ENCODE results near the gene CHST9. TPM values are rescaled to one million over a fixed set of nuclear protein-coding genes. Genes with fewer than 3 reads are reported as not detected.

CHST9 gene
- total and polyA plus RNA-seq, 4 donors = 0.42 to 6.4 (median 1.4) TPM

- Histone ChIP-seq H3K27me3 (ENCODE audit: control insufficient read depth in 4 of 4, insufficient read depth in 4 of 4, low read length in 3 of 4) (no peaks in the 10 kb centered on the region), H3K36me3 (ENCODE audit: control insufficient read depth in 4 of 4, insufficient read depth in 3 of 4, low read depth in 1 of 4, low read length in 3 of 4) (no peaks in the 10 kb centered on the region), H3K4me3 (ENCODE audit: low read depth in 1 of 3, low read length in 3 of 3) (no peak overlapping the region), H3K9ac (ENCODE audit: low read depth in 1 of 2, low read length in 2 of 2) (no peak overlapping the region), H3K9me3 (ENCODE audit: control insufficient read depth in 4 of 4, low read length in 3 of 4) (no peaks in the 10 kb centered on the region), H3K27ac (ENCODE audit: low read depth in 1 of 2, low read length in 2 of 2) (no peak overlapping the region), H3K4me1 (ENCODE audit: control insufficient read depth in 4 of 4, insufficient read depth in 4 of 4, low read length in 3 of 4) (peaks cover 0 to 8% (median 3%) of the 10 kb centered on the region in 4 donors)
- TF ChIP-seq SP1 (IDR thresholded peaks at IDR 0.05) (no peak), NR2F2 (IDR thresholded peaks at IDR 0.05) (no peak), JUND (IDR thresholded peaks at IDR 0.05) (no peak), ATF3 (IDR thresholded peaks at IDR 0.05) (no peak), EGR1 (IDR thresholded peaks at IDR 0.05; ENCODE audit: low read depth in 2 of 2) (no peak), GABPA (IDR thresholded peaks at IDR 0.05 in 1 of 2, conservative IDR thresholded peaks at IDR 0.05 in 1 of 2) (no peak), HNF4A (conservative IDR thresholded peaks at IDR 0.05) (no peak), MAX (IDR thresholded peaks at IDR 0.05) (no peak), ZBTB33 (IDR thresholded peaks at IDR 0.05) (no peak), YY1 (IDR thresholded peaks at IDR 0.05) (no peak), REST (IDR thresholded peaks at IDR 0.05) (no peak), RXRA (IDR thresholded peaks at IDR 0.05) (no peak)
- no peak for DNase-seq (ENCODE audit: low spot score)
- 90% methylated on average over 2 of the region's 2 CpGs for WGBS
Measured at GRCh38 chr18:27062802-27063201, 122.3 kb downstream of the CHST9 start.

- no peak for DNase-seq (ENCODE audit: low spot score)
- no peak overlapping the region for H3K4me3 ChIP-seq (ENCODE audit: low read depth in 1 of 3, low read length in 3 of 3)
- no peak overlapping the region for H3K9ac ChIP-seq (ENCODE audit: low read depth in 1 of 2, low read length in 2 of 2)
- H3K27ac ChIP-seq (ENCODE audit: low read depth in 1 of 2, low read length in 2 of 2) = no peak overlapping the region
- H3K9me3 ChIP-seq (ENCODE audit: control insufficient read depth in 4 of 4, low read length in 3 of 4) = no peaks in the 10 kb centered on the region
- H3K36me3 ChIP-seq (ENCODE audit: control insufficient read depth in 4 of 4, insufficient read depth in 3 of 4, low read depth in 1 of 4, low read length in 3 of 4) = no peaks in the 10 kb centered on the region
- WGBS = 88% methylated on average over 7 of the region's 7 CpGs
- peaks cover 0 to 20% (median 8%) of the 10 kb centered on the region in 4 donors for H3K4me1 ChIP-seq (ENCODE audit: control insufficient read depth in 4 of 4, insufficient read depth in 4 of 4, low read length in 3 of 4)
- H3K27me3 ChIP-seq (ENCODE audit: control insufficient read depth in 4 of 4, insufficient read depth in 4 of 4, low read length in 3 of 4) = no peaks in the 10 kb centered on the region
- no peak for TF ChIP-seq GABPA (IDR thresholded peaks at IDR 0.05 in 1 of 2, conservative IDR thresholded peaks at IDR 0.05 in 1 of 2)
- TF ChIP-seq MAX (IDR thresholded peaks at IDR 0.05) = no peak
- no peak for TF ChIP-seq HNF4G (IDR thresholded peaks at IDR 0.05)
- no peak for TF ChIP-seq RAD21 (IDR thresholded peaks at IDR 0.05)
- TF ChIP-seq YY1 (IDR thresholded peaks at IDR 0.05) = no peak
- no peak for TF ChIP-seq HNF4A (conservative IDR thresholded peaks at IDR 0.05)
- no peak for TF ChIP-seq ZBTB33 (IDR thresholded peaks at IDR 0.05)
- no peak for TF ChIP-seq FOXA2 (IDR thresholded peaks at IDR 0.05)
- no peak for TF ChIP-seq ATF3 (IDR thresholded peaks at IDR 0.05)
- no peak for TF ChIP-seq FOXA1 (IDR thresholded peaks at IDR 0.05)
- TF ChIP-seq SP1 (IDR thresholded peaks at IDR 0.05) = no peak
- TF ChIP-seq CTCF (IDR thresholded peaks at IDR 0.05; ENCODE audit: low read depth, low read length, missing input control) = no peak
- TF ChIP-seq RXRA (IDR thresholded peaks at IDR 0.05) = no peak
- no peak for TF ChIP-seq EGR1 (IDR thresholded peaks at IDR 0.05; ENCODE audit: low read depth in 2 of 2)
- no peak for TF ChIP-seq NR2F2 (IDR thresholded peaks at IDR 0.05)
- no peak for TF ChIP-seq JUND (IDR thresholded peaks at IDR 0.05)
- no peak for TF ChIP-seq TAF1 (conservative IDR thresholded peaks at IDR 0.05)
Measured at GRCh38 chr18:27061488-27062095, 123.5 kb downstream of the CHST9 start.

All from liver (tissue), 9 donors.